GM19438 (cell line): ENCODE data around the gene MRPL43.
"Not testable (repeated sequence)": the region's sequence is repeated elsewhere in the genome, so short reads cannot be mapped to it uniquely, and the experiment has no call there.

Experiments used
- ATAC-seq: cut with Tn5 transposase; IDR thresholded peaks from one replicate; pipeline ENCODE4 v1.9.1; 2021; ENCODE audit warnings: low read depth; ENCODE audit not compliant: unreplicated experiment

The MRPL43 gene

GRCh38 chr10:100984672-100985177, 2.6 kb downstream of the MRPL43 start:
- no peak for ATAC-seq

- no peak for ATAC-seq
Observed at GRCh38 chr10:100983868-100984671, 3.2 kb downstream of the MRPL43 start.

- ATAC-seq, result no peak
Observed at GRCh38 chr10:100982916-100983830, 4.1 kb downstream of the MRPL43 start.

GRCh38 chr10:100981178-100981772, 6.0 kb downstream of the MRPL43 start:
- ATAC-seq, result no peak

- no peak for ATAC-seq
Observed at GRCh38 chr10:100980711-100981110, 6.6 kb downstream of the MRPL43 start.

GRCh38 chr10:100980311-100980710, 7.0 kb downstream of the MRPL43 start:
- ATAC-seq, result no peak

GRCh38 chr10:100979791-100980272, 7.5 kb downstream of the MRPL43 start:
- ATAC-seq, result no peak

GRCh38 chr10:100978901-100979195, 8.4 kb downstream of the MRPL43 start:
- no peak for ATAC-seq

- ATAC-seq, result no peak
Observed at GRCh38 chr10:100978121-100978900, 9.0 kb downstream of the MRPL43 start.

- no peak for ATAC-seq
Observed at GRCh38 chr10:100977436-100977835, 9.9 kb downstream of the MRPL43 start.

GRCh38 chr10:100976906-100977305, 10.4 kb downstream of the MRPL43 start:
- ATAC-seq, result no peak

- ATAC-seq, result not testable (repeated sequence)
Observed at GRCh38 chr10:100975397-100975796, 11.9 kb downstream of the MRPL43 start.

GRCh38 chr10:100972904-100973535, 14.3 kb downstream of the MRPL43 start:
- ATAC-seq, result no peak

- no peak for ATAC-seq
Observed at GRCh38 chr10:100972115-100972903, 15.0 kb downstream of the MRPL43 start.

- no peak for ATAC-seq
Observed at GRCh38 chr10:100970914-100971811, 16.1 kb downstream of the MRPL43 start.

GRCh38 chr10:100970076-100970913, 17.0 kb downstream of the MRPL43 start:
- ATAC-seq, result no peak
